Effector CD8-positive, alpha-beta T cell (primary cell): ENCODE results near the gene SLC9C1.

ENCODE experiments used
- DNase-seq: peaks from one replicate; lab custom pipeline; 2025; lab: John Stamatoyannopoulos, UW

Gene SLC9C1

GRCh38 chr3:112111785-112112402 lies 182.1 kb downstream of the SLC9C1 start:
- DNase-seq = peak; percentile 30

GRCh38 chr3:112109322-112109721 lies 184.7 kb downstream of the SLC9C1 start:
- DNase-seq = no peak

GRCh38 chr3:112104774-112105173 lies 189.2 kb downstream of the SLC9C1 start:
- no peak for DNase-seq

- no peak for DNase-seq
Measured at GRCh38 chr3:112101916-112102315, 192.1 kb downstream of the SLC9C1 start.

GRCh38 chr3:112097378-112097777 lies 196.6 kb downstream of the SLC9C1 start:
- DNase-seq = no peak

GRCh38 chr3:112096176-112096575 lies 197.8 kb downstream of the SLC9C1 start:
- DNase-seq = no peak

- no peak for DNase-seq
Measured at GRCh38 chr3:112095731-112096130, 198.3 kb downstream of the SLC9C1 start.

GRCh38 chr3:112093180-112093522 lies 200.9 kb downstream of the SLC9C1 start:
- DNase-seq = no peak

- no peak for DNase-seq
Measured at GRCh38 chr3:112092496-112093179, 201.4 kb downstream of the SLC9C1 start.

- DNase-seq = no peak
Measured at GRCh38 chr3:112090887-112091586, 203.0 kb downstream of the SLC9C1 start.
